ENCODE data around the gene TNIP1. TPM values are rescaled to one million over a fixed set of nuclear protein-coding genes. Genes with fewer than 3 reads are reported as not detected.

The TNIP1 gene
- total RNA-seq, 2 experiments from 2014 or later, result 51.4 to 77.5 TPM

DNA sequence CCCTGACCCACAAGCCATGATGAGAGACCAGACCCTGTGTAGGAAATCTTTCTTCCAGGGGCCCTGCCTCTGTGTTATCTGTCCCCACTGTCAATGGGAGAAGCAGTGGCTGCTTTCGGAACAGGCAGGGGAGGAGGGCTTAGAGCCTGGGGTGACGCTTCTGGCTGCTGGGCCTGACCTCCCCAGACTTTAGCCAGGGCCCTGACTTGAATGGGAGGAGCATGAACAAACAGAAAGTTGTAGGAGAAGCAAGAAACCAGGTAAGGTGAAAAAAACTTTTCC, 72.7 kb downstream of the TNIP1 start:
- H3K4me3 ChIP-seq (ENCODE audit: low read depth, low read length, poor library complexity, severe bottlenecking), result no peak overlapping the region
- no peak overlapping the region for H3K4me2 ChIP-seq (ENCODE audit: low read length)
- no peaks in the 10 kb centered on the region for H3K4me1 ChIP-seq (ENCODE audit: insufficient read depth, low read length, poor library complexity, severe bottlenecking)
- no peaks in the 10 kb centered on the region for H3K9me3 ChIP-seq (ENCODE audit: low read length)
- H2AFZ ChIP-seq (ENCODE audit: low read length), result no peak overlapping the region
- H3K9me2 ChIP-seq (ENCODE audit: insufficient read depth, low read length), result no peaks in the 10 kb centered on the region
- CTCF ChIA-PET (ENCODE audit: unreplicated experiment), result no interaction called here
- TF ChIP-seq EZH2phosphoT487 (IDR thresholded peaks at IDR 0.05; ENCODE audit: borderline replicate concordance, low read depth, low read length), result no peak
- TF ChIP-seq, protein P1, sequence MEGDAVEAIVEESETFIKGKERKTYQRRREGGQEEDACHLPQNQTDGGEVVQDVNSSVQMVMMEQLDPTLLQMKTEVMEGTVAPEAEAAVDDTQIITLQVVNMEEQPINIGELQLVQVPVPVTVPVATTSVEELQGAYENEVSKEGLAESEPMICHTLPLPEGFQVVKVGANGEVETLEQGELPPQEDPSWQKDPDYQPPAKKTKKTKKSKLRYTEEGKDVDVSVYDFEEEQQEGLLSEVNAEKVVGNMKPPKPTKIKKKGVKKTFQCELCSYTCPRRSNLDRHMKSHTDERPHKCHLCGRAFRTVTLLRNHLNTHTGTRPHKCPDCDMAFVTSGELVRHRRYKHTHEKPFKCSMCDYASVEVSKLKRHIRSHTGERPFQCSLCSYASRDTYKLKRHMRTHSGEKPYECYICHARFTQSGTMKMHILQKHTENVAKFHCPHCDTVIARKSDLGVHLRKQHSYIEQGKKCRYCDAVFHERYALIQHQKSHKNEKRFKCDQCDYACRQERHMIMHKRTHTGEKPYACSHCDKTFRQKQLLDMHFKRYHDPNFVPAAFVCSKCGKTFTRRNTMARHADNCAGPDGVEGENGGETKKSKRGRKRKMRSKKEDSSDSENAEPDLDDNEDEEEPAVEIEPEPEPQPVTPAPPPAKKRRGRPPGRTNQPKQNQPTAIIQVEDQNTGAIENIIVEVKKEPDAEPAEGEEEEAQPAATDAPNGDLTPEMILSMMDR (conservative IDR thresholded peaks at IDR 0.05; ENCODE audit: low read length), result no peak
- POLR2A ChIA-PET, result no interaction called here
- intact Hi-C loops (cut with micrococcal nuclease; ENCODE audit: unreplicated experiment), result no loop called here
- H3K36me3 ChIP-seq (ENCODE audit: insufficient read depth, low read length), result no peaks in the 10 kb centered on the region
- no peaks in the 10 kb centered on the region for H3K79me2 ChIP-seq (ENCODE audit: insufficient read depth, low read depth, low read length)
- H3K27ac ChIP-seq (ENCODE audit: low read depth, low read length, poor library complexity, severe bottlenecking), result no peak overlapping the region
- BruUV-seq (replicated peaks), result no TSS peak
- H4K20me1 ChIP-seq (ENCODE audit: insufficient read depth, low read length), result no peaks in the 10 kb centered on the region
- DNase-seq (ENCODE audit: low spot score), result no peak

DNA sequence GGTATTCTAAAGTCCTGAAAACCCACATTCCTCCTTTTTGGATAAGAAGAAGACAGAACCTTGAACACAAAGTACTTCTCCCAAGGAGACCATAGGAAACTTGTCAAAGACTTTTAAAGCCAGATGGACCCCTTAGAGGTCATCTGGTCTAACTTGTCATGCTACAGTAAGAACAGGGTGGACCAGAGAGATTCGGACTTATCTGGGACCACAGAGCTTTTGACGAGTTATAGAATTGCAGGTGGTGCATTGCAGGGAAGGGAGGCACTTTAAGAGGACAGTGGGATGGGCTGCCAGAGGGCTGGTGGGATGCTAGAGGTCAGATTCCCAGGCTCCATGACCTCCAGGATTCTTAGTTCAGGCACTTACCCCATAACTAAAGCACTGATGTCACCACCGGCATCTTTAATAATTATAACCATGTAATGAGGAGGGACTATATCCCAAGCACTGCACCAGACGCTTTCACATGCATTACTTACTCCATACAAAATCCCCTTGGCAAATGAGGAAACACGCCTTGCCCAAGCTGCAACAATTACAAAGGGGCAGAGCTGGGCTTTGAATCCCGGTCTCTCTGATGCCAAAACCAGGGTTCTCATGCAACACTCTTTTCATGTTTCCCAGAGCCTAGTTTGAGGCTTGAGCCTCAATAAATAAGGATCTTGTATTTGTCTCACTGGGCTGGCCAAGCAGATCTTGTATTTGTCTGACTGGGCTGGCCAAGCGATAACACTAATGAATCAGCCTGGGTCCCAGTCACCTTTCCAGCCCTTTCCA, 73.2 kb downstream of the TNIP1 start:
- no peaks in the 10 kb centered on the region for H3K9me3 ChIP-seq (ENCODE audit: low read length)
- ChIA-PET POLR2A (interaction anchor here (0.7 kb wide), 1 partner anchor 12 kb away, joined by 3 read pairs; no protein-coding TSS in a partner anchor), CTCF (ENCODE audit: unreplicated experiment) (no interaction called here)
- H3K9me2 ChIP-seq (ENCODE audit: insufficient read depth, low read length), result no peaks in the 10 kb centered on the region
- H3K36me3 ChIP-seq (ENCODE audit: insufficient read depth, low read length), result no peaks in the 10 kb centered on the region
- no peaks in the 10 kb centered on the region for H3K79me2 ChIP-seq (ENCODE audit: insufficient read depth, low read depth, low read length)
- no peak overlapping the region for H2AFZ ChIP-seq (ENCODE audit: low read length)
- H4K20me1 ChIP-seq (ENCODE audit: insufficient read depth, low read length), result no peaks in the 10 kb centered on the region
- H3K4me2 ChIP-seq (ENCODE audit: low read length), result no peak overlapping the region
- no peaks in the 10 kb centered on the region for H3K4me1 ChIP-seq (ENCODE audit: insufficient read depth, low read length, poor library complexity, severe bottlenecking)
- no peak overlapping the region for H3K4me3 ChIP-seq (ENCODE audit: low read depth, low read length, poor library complexity, severe bottlenecking)
- no TSS peak for BruUV-seq (replicated peaks)
- no peak for DNase-seq (ENCODE audit: low spot score)
- H3K27ac ChIP-seq (ENCODE audit: low read depth, low read length, poor library complexity, severe bottlenecking), result no peak overlapping the region
- intact Hi-C loops (cut with micrococcal nuclease; ENCODE audit: unreplicated experiment), result no loop called here
- TF ChIP-seq, protein P1 (conservative IDR thresholded peaks at IDR 0.05; ENCODE audit: low read length), result no peak
- TF ChIP-seq EZH2phosphoT487 (IDR thresholded peaks at IDR 0.05; ENCODE audit: borderline replicate concordance, low read depth, low read length), result no peak

DNA sequence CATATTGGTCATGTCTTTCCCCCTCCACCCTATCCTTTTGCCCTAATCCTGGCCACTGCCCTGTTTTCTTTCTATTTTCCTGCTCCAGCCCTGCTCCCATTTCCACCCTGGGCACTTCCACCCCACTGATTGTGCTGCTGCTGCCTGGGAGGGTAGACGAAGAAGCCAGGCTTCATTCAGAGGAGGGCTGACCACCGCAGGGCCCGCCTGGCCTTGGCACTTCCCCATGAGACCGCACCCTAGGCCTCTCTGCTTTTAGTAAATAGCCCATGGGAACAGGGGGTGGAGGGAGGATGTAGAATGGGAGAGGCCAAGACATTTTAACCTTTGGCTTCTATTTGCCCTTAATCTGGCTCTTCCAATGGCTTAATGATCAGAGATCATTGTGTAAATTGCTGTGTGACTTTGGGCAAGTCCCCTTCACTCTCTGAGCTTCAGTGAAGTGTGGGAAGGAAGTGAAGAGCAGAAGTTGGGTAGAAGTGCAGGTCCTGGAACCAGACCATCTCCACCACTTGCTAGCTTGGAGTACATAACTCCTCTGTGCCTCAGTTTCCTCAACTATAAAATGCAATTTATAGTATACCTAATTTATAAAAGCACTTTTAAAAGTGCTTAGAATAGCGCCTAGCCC, 74.0 kb downstream of the TNIP1 start:
- Histone ChIP-seq H3K9me3 (ENCODE audit: low read length) (no peaks in the 10 kb centered on the region), H3K4me1 (ENCODE audit: insufficient read depth, low read length, poor library complexity, severe bottlenecking) (no peaks in the 10 kb centered on the region), H3K36me3 (ENCODE audit: insufficient read depth, low read length) (no peaks in the 10 kb centered on the region), H2AFZ (ENCODE audit: low read length) (no peak overlapping the region), H3K4me3 (ENCODE audit: low read depth, low read length, poor library complexity, severe bottlenecking) (no peak overlapping the region), H3K9me2 (ENCODE audit: insufficient read depth, low read length) (no peaks in the 10 kb centered on the region), H3K79me2 (ENCODE audit: insufficient read depth, low read depth, low read length) (no peaks in the 10 kb centered on the region), H3K4me2 (ENCODE audit: low read length) (no peak overlapping the region), H4K20me1 (ENCODE audit: insufficient read depth, low read length) (no peaks in the 10 kb centered on the region), H3K27ac (ENCODE audit: low read depth, low read length, poor library complexity, severe bottlenecking) (no peak overlapping the region)
- TF ChIP-seq, protein P1 (conservative IDR thresholded peaks at IDR 0.05; ENCODE audit: low read length), result no peak
- TF ChIP-seq EZH2phosphoT487 (IDR thresholded peaks at IDR 0.05; ENCODE audit: borderline replicate concordance, low read depth, low read length), result no peak
- CTCF ChIA-PET (ENCODE audit: unreplicated experiment), result no interaction called here
- POLR2A ChIA-PET, result interaction anchor here (0.7 kb wide), 1 partner anchor 11 kb away, joined by 3 read pairs; no protein-coding TSS in a partner anchor
- no TSS peak for BruUV-seq (replicated peaks)
- no peak for DNase-seq (ENCODE audit: low spot score)
- intact Hi-C loops (cut with micrococcal nuclease; ENCODE audit: unreplicated experiment), result no loop called here
